HCT116 (cell line): ENCODE data around the gene HUWE1. TPM values are rescaled to one million over a fixed set of nuclear protein-coding genes. Genes with fewer than 3 reads are reported as not detected.

Experiments used
- ATAC-seq: fragments of 200-7000 bp; cut with Tn5 transposase; 2 replicates; pipeline ENCODE4 v1.9.1; 2020; ENCODE audit warnings: mild to moderate bottlenecking, moderate library complexity
- BruUV-seq: library from RNA; stranded (reverse); fragments of 400-500 nt; replicated peaks from 2 replicates; lab custom pipeline; 2021; lab: Mats Ljungman, UMichigan
- CTCF ChIA-PET: fragments of 300-600 bp; sonication (Branson Sonifier 250); formaldehyde crosslinking; loops from one replicate; lab custom pipeline; 2021; ENCODE audit warnings: antibody characterized with exemption; lab: Charles Lee
- POLR2A ChIA-PET: fragments of 300-600, 350-600 bp; sonication (Branson Sonifier 250); formaldehyde crosslinking; loops from one replicate; lab custom pipeline; 2021; ENCODE audit warnings: antibody characterized with exemption; lab: Charles Lee
- RAD21 ChIA-PET, 2 experiments: fragments of 300-600 bp; sonication (Branson Sonifier 250); formaldehyde crosslinking; loops; one replicate each; lab custom pipeline; 2023; ENCODE audit warnings: low total read pairs in 2 of 2; ENCODE audit not compliant: uncharacterized antibody in 2 of 2, unreplicated experiment in 2 of 2, low non-redundant PET in 1 of 2; lab: Charles Lee
- DNase-seq: peaks from one replicate; pipeline ENCODE4 v3.0.0-alpha.2; 2010; ENCODE audit warnings: low read depth, low spot score
- H2AFZ ChIP-seq: fragments of 200-600 bp; shearing (Covaris generic), sonication (generic); 2 replicates; pipeline ENCODE4 v1.6.1; 2017; ENCODE audit warnings: low read depth, mixed run types, mixed read lengths, antibody characterized with exemption, low read length; ENCODE audit not compliant: poor library complexity, severe bottlenecking
- H3K27ac ChIP-seq: 2 replicates; pipeline ENCODE4 v1.5.1; 2012; ENCODE audit warnings: low read depth, low read length
- H3K27me3 ChIP-seq: fragments of 200-600 bp; sonication (generic); 2 replicates; pipeline ENCODE4 v1.6.1; 2016; ENCODE audit warnings: mixed run types, low read length, mixed read lengths; ENCODE audit not compliant: insufficient read depth
- H3K36me3 ChIP-seq, 2 experiments: fragments of 200-500 bp in 1 of 2; fragments of 200-600 bp in 1 of 2; sonication (Bioruptor generic) in 1 of 2; sonication (generic) in 1 of 2; 2 replicates each; pipeline versions ENCODE4 v1.5.1 to v1.6.1; 2014 to 2016; ENCODE audit warnings: low read length in 2 of 2, inconsistent platforms in 1 of 2, mixed read lengths in 1 of 2, mixed run types in 1 of 2; ENCODE audit not compliant: insufficient read depth in 2 of 2, control insufficient read depth in 1 of 2
- H3K4me1 ChIP-seq, 2 experiments: fragments of 200-600 bp in 1 of 2; sonication (generic) in 1 of 2; 2 replicates each; pipeline versions ENCODE4 v1.5.1 to v1.6.1; 2012 to 2017; ENCODE audit warnings: low read length in 2 of 2, inconsistent platforms in 1 of 2, mild to moderate bottlenecking in 1 of 2, mixed read lengths in 1 of 2, mixed run types in 1 of 2, moderate library complexity in 1 of 2; ENCODE audit not compliant: insufficient read depth in 2 of 2, control insufficient read depth in 1 of 2
- H3K4me2 ChIP-seq: fragments of 200-600 bp; sonication (generic); 2 replicates; pipeline ENCODE4 v1.6.1; 2017; ENCODE audit warnings: mixed run types, low read length, mixed read lengths
- H3K4me3 ChIP-seq, 2 experiments: fragments of 200-600 bp in 1 of 2; sonication (generic) in 1 of 2; replicated peaks in 1 of 2; 2 replicates each; pipeline ENCODE4 v1.5.1; 2011 to 2016; ENCODE audit warnings: low read length in 2 of 2, control low read depth in 1 of 2, low read depth in 1 of 2, mild to moderate bottlenecking in 1 of 2, mixed read lengths in 1 of 2, mixed run types in 1 of 2
- H3K79me2 ChIP-seq: fragments of 200-600 bp; sonication (generic); 2 replicates; pipeline ENCODE4 v1.6.1; 2017; ENCODE audit warnings: mild to moderate bottlenecking, mixed run types, low read length, moderate library complexity, mixed read lengths; ENCODE audit not compliant: insufficient read depth
- H3K9ac ChIP-seq: fragments of 200-600 bp; sonication (generic); 2 replicates; pipeline ENCODE4 v1.6.1; 2016; ENCODE audit warnings: low read length, mixed read lengths
- H3K9me2 ChIP-seq: fragments of 200-600 bp; sonication (generic), shearing (Covaris generic); 2 replicates; pipeline ENCODE4 v1.6.1; 2017; ENCODE audit warnings: mixed run types, mild to moderate bottlenecking, moderate library complexity; ENCODE audit not compliant: insufficient read depth
- H3K9me3 ChIP-seq, 2 experiments: fragments of 200-500 bp in 1 of 2; fragments of 200-600 bp in 1 of 2; sonication (Bioruptor generic) in 1 of 2; sonication (generic) in 1 of 2; 2 replicates each; pipeline ENCODE4 v1.6.1; 2014 to 2017; ENCODE audit warnings: low read length in 2 of 2, mixed read lengths in 2 of 2, inconsistent platforms in 1 of 2, low read depth in 1 of 2, mild to moderate bottlenecking in 1 of 2, mixed run types in 1 of 2, moderate library complexity in 1 of 2; ENCODE audit not compliant: control insufficient read depth in 1 of 2, insufficient read depth in 1 of 2
- H4K20me1 ChIP-seq: fragments of 200-600 bp; sonication (generic), shearing (Covaris generic); 2 replicates; pipeline ENCODE4 v1.6.1; 2017; ENCODE audit warnings: mixed run types, mild to moderate bottlenecking, moderate library complexity; ENCODE audit not compliant: insufficient read depth
- ATF3 ChIP-seq: IDR thresholded peaks from 2 replicates; pipeline ENCODE4 v1.6.1; 2012
- CEBPB ChIP-seq: IDR thresholded peaks from 2 replicates; pipeline ENCODE4 v1.6.1; 2012; ENCODE audit warnings: low read depth
- EGR1 ChIP-seq: IDR thresholded peaks from 2 replicates; pipeline ENCODE4 v1.6.1; 2012; ENCODE audit warnings: low read depth
- ELF1 ChIP-seq: IDR thresholded peaks from 2 replicates; pipeline ENCODE4 v1.6.1; 2012; ENCODE audit warnings: low read depth, borderline replicate concordance
- EZH2 ChIP-seq: fragments of 200-600 bp; sonication (generic); IDR thresholded peaks from 2 replicates; pipeline ENCODE4 v1.6.1; 2017; ENCODE audit warnings: antibody characterized with exemption, mixed run types
- EZH2phosphoT487 ChIP-seq: fragments of 200-600 bp; IDR thresholded peaks from 2 replicates; pipeline ENCODE4 v1.6.1; 2018; ENCODE audit warnings: antibody characterized with exemption, borderline replicate concordance
- FOSL1 ChIP-seq: IDR thresholded peaks from 2 replicates; pipeline ENCODE4 v1.6.1; 2012; ENCODE audit warnings: low read depth
- JUND ChIP-seq: IDR thresholded peaks from 2 replicates; pipeline ENCODE4 v1.6.1; 2012
- POLR2AphosphoS5 ChIP-seq: IDR thresholded peaks from 2 replicates; pipeline ENCODE4 v1.6.1; 2011; ENCODE audit warnings: mild to moderate bottlenecking, low read depth, low read length, moderate library complexity
- REST ChIP-seq: IDR thresholded peaks from 2 replicates; pipeline ENCODE4 v1.6.1; 2012; ENCODE audit warnings: low read depth
- SRF ChIP-seq: IDR thresholded peaks from 2 replicates; pipeline ENCODE4 v1.6.1; 2012; ENCODE audit warnings: low read depth
- TCF7L2 ChIP-seq: IDR thresholded peaks from 2 replicates; pipeline ENCODE4 v1.7.0; 2011; ENCODE audit warnings: borderline replicate concordance, inconsistent platforms; ENCODE audit not compliant: insufficient read depth, insufficient read length; ENCODE audit errors: extremely low read depth
- intact Hi-C: fragments of 100-400 bp; cut with micrococcal nuclease; formaldehyde crosslinking; loops from 2 replicates; pipeline ENCODE4 v1.10.0; 2022
- total RNA-seq: library from RNA; stranded (reverse); gene quantifications from one replicate; pipeline ENCODE4 v1.2.1, GENCODE V29; 2021; ENCODE audit not compliant: unreplicated experiment

The HUWE1 gene
- total RNA-seq, 1 experiment from 2014 or later, result 197 TPM

DNA sequence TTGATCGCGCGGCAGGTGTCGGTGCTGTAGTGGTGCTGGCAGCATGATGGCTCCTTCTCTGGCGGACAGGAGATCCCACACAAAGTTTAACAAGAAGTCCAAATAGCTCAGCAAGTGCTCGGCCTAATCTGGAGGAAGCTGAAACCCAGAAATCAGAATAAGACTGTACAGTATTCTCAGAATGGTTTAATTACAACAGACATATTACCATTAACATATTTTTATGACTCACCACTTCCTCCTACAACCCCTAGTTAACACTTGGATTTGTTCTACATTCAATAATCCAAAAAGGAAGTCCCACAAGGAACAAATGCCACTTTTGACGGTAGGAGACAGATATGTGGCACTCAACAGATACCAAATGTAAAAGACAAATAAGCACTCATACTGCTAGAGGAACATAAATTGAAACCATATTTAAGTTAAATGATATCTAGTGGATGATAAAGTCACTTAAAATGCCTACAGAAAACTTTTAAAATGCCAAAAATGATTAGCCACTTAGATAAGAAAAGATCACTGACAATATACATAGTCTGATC, 91.2 kb downstream of the HUWE1 start (continued):
- TF ChIP-seq ATF3, result no peak

- H3K9me3 ChIP-seq, result no peaks in the 10 kb centered on the region
- H3K9me2 ChIP-seq, result no peaks in the 10 kb centered on the region
- RAD21 ChIA-PET, result no interaction called here
- no peak overlapping the region for H2AFZ ChIP-seq
- no peak overlapping the region for H3K27ac ChIP-seq
- no TSS peak for BruUV-seq
- CTCF ChIA-PET, result no interaction called here
- TF ChIP-seq EGR1, result no peak
- TF ChIP-seq EZH2, result no peak
- no peak for TF ChIP-seq JUND
- intact Hi-C loops, result no loop called here
- H3K4me3 ChIP-seq, result no peak overlapping the region
- peaks cover 11% of the 10 kb centered on the region; the same call in 1 of the 2 replicates for H3K79me2 ChIP-seq
- POLR2A ChIA-PET, result no interaction called here
- ATAC-seq (no peak), DNase-seq (no peak)
- H3K4me1 ChIP-seq, result no peaks in the 10 kb centered on the region
- H3K36me3 ChIP-seq, result peaks cover 48 to 55% of the 10 kb centered on the region in 2 experiments
- H3K9ac ChIP-seq, result no peak overlapping the region
- H4K20me1 ChIP-seq, result 0 out of 2 replicates have a peak, but pooled peaks cover 3% of the 10 kb centered on the region
- H3K4me2 ChIP-seq, result no peak overlapping the region
- H3K27me3 ChIP-seq, result no peaks in the 10 kb centered on the region
These were observed 92.2 kb downstream of the HUWE1 start for GRCh38 chrX:53594354-53594753.

DNA sequence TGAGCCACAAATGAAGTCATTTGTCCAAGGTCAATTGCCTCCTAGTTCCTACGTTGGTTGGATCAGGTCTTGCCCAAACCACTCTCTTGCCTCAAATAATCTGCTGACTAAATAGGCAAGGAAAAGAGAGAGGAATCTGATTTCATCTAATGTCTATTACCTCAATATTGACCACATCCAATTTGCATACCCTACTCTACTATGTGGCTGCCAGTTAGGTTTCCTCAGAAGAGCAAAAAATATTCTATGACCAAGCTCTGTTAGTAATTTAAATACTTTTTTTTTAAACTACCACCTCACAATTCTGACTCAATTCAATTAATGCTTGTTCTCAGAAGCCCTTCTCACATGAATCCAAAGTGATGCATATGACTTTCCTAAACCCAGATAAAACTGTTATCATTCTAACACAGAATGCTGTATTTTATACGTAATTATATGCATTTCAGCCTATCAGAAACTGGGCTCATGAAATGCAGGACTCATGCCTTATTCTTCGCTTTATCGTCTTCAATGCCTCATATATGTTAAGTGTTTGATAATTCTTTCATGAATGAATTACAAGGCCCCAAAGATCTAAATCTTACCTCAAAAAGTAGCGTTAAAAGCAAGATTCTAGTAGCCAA, 98.6 kb downstream of the HUWE1 start:
- Histone ChIP-seq H3K79me2 (peaks cover 4% of the 10 kb centered on the region), H3K9me2 (no peaks in the 10 kb centered on the region), H3K4me3 (no peak overlapping the region), H3K27ac (no peak overlapping the region), H4K20me1 (no peaks in the 10 kb centered on the region), H2AFZ (no peak overlapping the region), H3K27me3 (no peaks in the 10 kb centered on the region), H3K36me3 (peaks cover 68 to 85% of the 10 kb centered on the region in 2 experiments), H3K9me3 (no peaks in the 10 kb centered on the region), H3K4me2 (no peak overlapping the region), H3K9ac (no peak overlapping the region), H3K4me1 (no peaks in the 10 kb centered on the region)
- no TSS peak for BruUV-seq
- intact Hi-C loops, result no loop called here
- DNase-seq (no peak), ATAC-seq (no peak)
- ChIA-PET POLR2A (no interaction called here), RAD21 (no interaction called here), CTCF (no interaction called here)
- TF ChIP-seq ELF1, result no peak
- TF ChIP-seq SRF, result no peak
- no peak for TF ChIP-seq FOSL1
- TF ChIP-seq REST, result no peak
- no peak for TF ChIP-seq EZH2
- no peak for TF ChIP-seq EZH2phosphoT487
- TF ChIP-seq ATF3, result no peak
- no peak for TF ChIP-seq TCF7L2
- no peak for TF ChIP-seq CEBPB
- no peak for TF ChIP-seq POLR2AphosphoS5
